ENCODE results near the gene CSNK2A3. TPM values are rescaled to one million over a fixed set of nuclear protein-coding genes. Genes with fewer than 3 reads are reported as not detected.

Gene CSNK2A3
- total RNA-seq, 1 donor from 2014 or later = 2.1 TPM

DNA sequence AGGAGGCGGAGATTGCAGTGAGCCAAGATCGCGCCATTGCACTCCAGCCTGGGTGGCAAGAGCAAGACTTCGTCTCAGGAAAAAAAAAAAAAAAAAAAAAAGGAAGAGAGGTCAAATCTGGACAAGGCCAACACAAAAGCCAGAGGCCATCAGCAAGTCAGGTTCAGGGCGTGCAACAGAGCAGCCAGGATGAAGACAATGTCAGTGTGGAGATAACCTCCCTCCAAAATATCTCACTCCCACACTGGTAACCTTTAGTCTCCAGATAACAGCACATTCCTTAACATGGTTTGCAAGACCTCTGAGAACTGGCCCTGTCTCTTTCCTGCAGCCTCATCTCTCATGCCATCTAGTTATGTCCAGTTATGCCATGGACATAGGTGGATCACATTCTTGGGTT lies 4.7 kb downstream of the CSNK2A3 start:
- DNase-seq (ENCODE audit: low spot score) (no peak), ATAC-seq (no peak)
- intact Hi-C loops (cut with DNase I) = no loop called here

DNA sequence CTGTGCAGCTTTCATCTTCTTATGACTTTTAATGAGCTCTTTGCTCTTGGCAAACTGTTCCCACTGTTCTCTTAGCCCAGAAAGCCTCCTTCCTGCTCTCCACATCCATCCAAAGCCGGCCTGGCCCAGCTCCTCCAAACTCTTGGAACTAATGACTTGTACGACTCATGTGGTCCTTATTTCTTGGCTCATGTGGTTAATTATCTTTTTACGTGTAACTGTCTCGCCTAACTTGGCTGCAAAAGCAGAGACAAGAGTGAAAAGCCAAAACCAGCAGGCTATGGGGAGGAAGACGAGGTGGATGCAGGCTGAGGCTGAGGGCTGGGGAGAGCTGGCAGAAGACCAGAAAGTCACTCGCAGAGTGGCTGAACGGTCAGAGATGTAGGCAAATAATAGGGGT lies 5.5 kb downstream of the CSNK2A3 start:
- intact Hi-C loops (cut with DNase I) = no loop called here
- DNase-seq (ENCODE audit: low spot score) = no peak
- ATAC-seq = no peak

DNA sequence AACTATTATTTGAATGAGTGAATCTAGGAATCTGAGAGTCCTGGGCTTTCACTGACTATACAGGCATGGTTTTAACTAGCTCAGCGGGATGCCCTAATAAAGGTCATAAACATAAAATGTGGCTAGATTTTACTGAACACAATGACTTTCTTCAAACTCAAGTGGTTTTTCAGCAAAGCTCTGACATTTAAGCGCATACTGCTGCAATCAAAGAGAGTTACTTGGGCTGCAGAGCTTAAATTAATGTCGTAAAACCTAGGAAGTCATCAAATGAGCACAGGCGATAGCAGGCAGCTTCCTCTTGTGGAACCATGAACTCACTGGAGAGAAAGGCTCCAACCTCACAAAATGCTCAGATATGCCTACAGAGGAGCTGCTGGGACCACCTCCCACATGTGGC lies 6.7 kb downstream of the CSNK2A3 start:
- DNase-seq (ENCODE audit: low spot score) = no peak
- intact Hi-C loops (cut with DNase I) = no loop called here

DNA sequence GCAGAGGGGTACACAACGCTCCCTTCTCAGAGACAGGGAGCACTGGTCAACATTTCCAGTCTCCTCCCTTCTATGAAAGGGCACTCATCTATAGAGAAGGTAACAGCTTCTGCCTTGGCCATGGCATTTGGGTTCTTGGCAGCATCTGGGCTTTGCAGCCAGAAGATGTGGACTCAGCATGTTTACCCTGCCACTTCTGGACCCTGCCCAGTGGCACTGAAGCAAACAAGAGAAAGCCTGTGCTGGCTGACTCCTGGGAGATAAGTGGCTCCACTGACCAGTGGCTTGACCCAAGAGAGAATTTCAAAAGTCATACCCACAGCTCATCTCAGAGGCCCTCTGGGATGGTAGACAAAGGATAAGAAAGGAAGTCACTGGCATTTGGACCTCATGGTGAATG lies 8.0 kb downstream of the CSNK2A3 start:
- no peak for DNase-seq (ENCODE audit: low spot score)
- intact Hi-C loops (cut with DNase I) = no loop called here
- ATAC-seq = no peak

More for the DNA sequence above, 6.7 kb downstream of the CSNK2A3 start:
- no peak for ATAC-seq

DNA sequence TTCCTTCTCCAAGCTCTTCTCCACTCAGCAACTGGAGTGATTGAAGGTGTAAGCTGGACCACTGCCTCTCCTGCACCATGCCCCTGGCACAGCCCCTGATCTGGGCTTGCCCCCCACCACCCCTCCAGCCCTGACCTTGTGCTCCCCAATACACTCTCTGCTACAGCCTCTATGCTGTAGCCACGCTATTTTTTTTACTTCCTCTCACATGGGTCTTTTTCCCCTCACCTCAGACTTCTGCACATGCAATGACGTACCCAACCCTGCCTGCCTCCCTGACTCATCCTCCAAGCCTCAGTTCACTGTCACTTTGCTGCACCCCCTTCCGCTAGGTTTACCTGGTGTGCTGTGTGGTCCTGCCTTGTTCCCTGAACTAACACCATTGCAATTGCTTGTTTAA lies 9.0 kb downstream of the CSNK2A3 start:
- no peak for DNase-seq (ENCODE audit: low spot score)

DNA sequence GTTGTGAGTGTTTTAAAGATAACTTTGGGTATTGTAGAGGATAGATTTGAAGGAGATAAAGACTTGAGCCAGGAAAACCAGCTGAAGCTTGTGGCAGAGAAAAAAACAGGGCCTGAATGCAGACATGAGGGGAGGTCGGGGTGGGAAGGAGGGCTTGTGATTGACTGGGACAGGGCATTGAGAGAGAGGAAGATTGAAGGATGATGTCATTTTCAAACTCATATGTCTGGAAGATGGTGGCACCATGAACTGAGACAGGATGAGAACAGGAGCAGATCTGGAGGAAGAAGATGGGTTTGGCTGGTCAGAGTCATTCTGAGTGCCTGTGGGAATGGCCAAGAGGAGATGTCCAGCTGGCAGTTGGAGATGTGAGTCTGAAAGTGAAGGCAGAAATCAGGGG lies 14.7 kb downstream of the CSNK2A3 start:
- intact Hi-C loops (cut with DNase I) = no loop called here
- DNase-seq (ENCODE audit: low spot score) (no peak), ATAC-seq (no peak)

More for the DNA sequence above, 9.0 kb downstream of the CSNK2A3 start:
- intact Hi-C loops (cut with DNase I) = loop anchor here (5.0 kb wide), 1 partner anchor 1652 kb away; no protein-coding TSS in a partner anchor
- ATAC-seq = no peak

DNA sequence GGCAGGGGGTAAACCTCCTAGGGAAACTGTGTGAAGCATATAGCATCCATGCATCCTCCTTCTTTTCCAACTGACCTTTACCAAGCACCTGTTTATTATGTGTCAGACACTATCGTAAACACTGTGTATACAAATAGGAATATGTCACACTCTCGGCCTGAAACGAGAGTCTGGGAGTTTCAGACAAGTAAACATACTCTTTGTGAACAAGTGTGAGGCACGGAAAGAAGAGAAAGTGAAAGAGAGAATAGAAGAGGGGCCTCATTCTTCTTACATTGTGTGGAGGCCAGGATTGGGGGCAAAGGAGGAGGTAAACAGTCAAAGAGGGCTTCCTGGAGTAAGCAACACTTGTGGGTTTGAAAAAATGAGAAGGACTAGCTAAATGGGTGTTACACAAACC lies 16.4 kb downstream of the CSNK2A3 start:
- no peak for DNase-seq (ENCODE audit: low spot score)
- intact Hi-C loops (cut with DNase I) = no loop called here
- no peak for ATAC-seq

DNA sequence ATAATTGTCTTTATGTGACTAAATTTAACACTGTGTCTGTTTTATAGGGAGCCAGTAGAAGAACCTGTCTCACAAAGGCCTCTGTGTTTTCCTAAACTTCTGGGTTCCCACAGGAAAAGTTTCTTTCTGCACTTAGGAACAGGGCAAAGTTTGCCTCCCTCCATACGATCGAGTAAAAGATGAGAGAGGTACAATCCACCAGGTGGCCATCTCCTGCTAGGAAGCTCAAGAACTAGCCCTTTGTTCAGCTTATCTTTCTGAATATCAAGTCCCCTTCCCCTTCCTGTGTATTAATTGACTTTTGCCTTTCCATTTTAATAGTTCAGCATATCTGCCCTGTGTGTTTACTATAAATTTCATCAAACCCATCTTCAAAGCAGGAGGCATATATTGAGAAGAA lies 18.0 kb downstream of the CSNK2A3 start:
- DNase-seq (ENCODE audit: low spot score) (no peak), ATAC-seq (no peak)
- intact Hi-C loops (cut with DNase I) = no loop called here

DNA sequence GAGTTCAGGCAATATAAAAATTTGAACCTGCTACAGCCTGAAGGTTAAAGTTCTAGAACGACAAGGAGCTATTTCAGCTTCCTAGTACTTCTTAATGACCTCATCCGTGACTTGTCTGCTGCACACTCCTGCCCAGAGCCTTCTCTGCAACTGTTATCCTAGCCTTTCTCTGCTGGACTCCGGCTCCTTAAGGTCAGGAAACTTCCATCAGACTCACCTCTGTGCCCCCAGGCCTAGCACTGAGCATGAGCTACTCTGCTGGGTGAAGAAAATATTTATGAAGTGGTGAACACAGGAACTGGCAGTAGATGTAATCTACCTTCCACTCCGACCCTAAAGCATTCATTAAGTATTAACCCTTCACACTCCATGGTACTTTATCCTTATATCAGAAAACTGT lies 18.4 kb downstream of the CSNK2A3 start:
- ATAC-seq (no peak), DNase-seq (ENCODE audit: low spot score) (no peak)
- intact Hi-C loops (cut with DNase I) = no loop called here

DNA sequence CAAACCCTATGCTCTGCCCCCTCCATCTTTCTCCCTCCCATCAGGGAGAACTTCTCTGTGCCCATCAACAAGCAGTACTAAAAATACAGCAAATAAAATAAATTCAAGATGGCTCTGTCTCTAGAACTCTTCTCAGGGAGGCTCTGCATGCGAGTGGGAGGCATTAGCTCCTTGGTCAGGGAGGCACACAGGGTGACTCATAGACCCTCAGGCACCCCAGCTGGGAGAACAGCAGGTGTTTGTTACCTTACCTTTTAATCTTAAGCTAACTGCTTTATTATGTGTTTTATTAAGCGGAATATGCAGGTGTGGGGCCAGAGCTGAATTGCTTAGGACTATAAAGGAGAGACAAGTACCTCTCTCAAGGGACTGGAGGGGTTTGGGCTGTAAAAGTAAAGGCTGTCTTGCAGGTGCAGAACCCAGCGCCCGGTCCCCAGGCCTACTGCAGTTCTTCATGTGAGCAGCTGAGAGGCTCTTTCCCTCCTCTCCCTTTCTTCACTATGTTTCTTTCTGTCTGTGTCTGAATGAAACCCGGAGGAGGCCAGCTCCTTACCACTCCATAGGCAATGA lies 20.8 kb downstream of the CSNK2A3 start:
- intact Hi-C loops (cut with DNase I) = no loop called here
- ATAC-seq (no peak), DNase-seq (ENCODE audit: low spot score) (no peak)

DNA sequence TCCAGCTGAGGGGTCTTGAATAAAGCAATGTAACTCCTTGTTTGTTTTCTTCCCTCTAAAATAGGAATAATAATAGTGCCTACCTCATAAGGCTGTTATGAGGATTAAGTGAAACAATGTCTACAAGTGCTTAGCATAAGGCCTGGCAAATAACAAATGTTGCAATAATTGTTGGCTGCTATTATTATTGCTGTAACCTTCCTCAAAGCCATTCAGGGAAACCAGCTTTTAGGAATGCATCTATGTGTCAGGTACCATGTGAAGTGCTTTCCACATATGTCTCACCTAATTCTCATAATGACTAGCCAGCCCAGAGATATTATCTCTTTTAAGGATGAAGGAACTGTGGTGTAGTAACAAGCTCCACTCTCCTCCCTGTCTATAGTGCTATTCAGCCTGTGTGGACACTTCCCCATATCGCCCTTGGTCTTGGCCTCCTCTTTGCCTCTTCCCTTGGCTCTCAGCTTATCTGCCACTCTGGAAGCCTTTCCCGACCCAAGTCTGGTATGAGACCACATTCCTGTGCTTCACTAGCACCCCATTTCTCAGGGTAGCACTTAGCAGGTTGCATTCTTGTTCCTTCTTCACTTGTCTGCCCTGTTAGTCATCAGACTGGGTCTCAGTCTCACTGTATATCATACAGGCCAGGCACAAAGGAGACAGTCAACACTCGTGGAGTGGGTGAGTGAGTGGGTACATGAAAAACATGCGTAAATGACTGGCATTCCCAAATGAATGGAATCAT lies 23.8 kb downstream of the CSNK2A3 start:
- intact Hi-C loops (cut with DNase I) = no loop called here
- no peak for DNase-seq (ENCODE audit: low spot score)
- ATAC-seq = peak; percentile 72

DNA sequence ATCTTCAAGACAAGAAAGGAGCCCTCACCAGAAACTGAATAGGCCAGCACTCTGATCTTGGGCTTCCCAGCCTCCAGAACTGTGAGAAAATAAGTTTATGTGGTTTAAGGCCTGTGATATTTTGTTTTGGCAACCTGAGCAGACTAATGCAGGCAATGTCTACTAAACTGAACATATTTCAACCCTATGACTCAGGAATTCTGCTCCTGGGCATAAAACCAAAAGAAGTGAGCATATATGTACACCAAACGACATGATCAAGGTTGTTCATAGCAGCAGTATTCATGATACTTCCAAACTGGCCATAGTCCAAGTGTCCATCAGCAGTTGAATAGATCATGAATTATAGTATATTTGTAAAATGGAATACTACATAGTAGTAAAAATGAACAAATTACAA lies 29.0 kb downstream of the CSNK2A3 start:
- ATAC-seq = no peak
- intact Hi-C loops (cut with DNase I) = no loop called here
- no peak for DNase-seq (ENCODE audit: low spot score)

DNA sequence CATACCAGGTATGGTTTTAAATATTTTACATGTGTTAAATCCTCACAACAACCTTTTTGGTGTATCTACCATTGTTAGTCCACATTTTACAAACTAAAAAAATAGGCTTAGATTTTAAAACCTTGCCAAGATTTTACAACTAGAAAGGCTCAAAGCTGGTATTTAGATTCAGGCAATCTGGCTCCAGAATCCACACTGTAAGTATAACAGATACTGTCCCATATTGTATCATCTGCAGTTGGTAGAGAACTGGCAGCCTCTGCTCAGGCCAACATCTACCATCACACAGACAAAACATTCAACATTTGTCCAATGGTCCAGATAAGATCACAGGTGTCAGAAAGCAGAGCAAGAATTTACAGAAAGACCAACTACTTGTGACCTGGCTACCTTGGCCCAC lies 30.9 kb downstream of the CSNK2A3 start:
- DNase-seq (ENCODE audit: low spot score) = no peak
- no peak for ATAC-seq
- intact Hi-C loops (cut with DNase I) = no loop called here

DNA sequence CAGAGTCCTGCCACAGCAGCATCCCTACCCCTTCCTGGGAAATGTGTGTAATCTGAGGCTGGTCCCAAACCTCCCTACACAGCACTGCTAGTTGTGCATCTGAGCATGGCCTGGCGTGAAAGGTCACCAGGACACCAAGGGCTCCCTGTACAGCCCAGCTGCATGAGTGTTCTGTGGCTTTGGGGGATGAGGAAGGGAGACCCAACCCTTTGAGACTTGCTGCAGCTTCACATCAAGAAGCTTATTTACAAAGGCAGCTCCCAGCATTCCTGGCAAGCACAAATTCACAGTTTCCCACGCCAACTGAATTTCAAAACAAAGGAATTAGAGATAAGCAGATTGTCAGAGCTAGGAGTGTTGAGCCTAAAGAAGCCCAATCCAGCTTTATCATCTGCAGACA lies 32.2 kb downstream of the CSNK2A3 start:
- ATAC-seq (no peak), DNase-seq (ENCODE audit: low spot score) (no peak)
- intact Hi-C loops (cut with DNase I) = no loop called here

DNA sequence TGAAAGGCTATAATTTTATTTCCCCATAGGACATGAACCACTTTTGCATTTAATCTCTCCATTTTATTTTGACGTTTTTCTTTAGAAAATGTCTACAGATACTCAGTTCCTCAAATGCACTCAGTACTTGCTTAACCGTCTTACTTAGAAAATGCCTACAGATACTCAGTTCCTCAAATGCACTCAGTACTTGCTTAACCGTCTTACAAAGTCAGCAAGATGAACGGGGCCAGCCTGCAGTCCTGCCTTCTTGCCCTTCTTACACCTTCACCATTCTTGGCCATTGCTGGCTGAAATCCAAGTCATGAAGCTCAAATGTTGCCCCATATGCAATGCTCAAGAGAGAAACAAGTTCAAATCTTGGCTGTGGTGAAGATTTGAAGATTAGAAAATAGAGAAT lies 34.1 kb downstream of the CSNK2A3 start:
- ATAC-seq (peak; percentile 58), DNase-seq (ENCODE audit: low spot score) (no peak)
- intact Hi-C loops (cut with DNase I) = no loop called here

DNA sequence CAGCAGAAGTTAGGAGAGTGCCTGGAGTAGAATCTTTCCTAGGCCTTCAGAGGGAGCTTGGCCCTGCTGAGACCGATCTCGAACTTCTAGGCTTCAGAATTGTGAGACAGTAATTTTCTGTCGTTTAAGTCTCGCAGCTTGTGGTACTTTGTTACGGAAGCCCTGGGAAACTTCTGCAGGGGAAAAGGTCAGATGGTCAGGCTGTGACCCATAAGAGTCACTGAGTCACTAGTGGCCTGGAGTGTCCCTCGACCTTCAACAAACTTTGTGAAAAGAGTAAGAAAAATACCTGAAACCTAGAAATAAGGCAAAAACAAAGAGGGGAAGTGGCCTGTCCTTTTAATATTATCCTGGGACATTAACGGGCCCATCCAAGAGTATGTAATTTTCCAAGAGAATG lies 34.6 kb downstream of the CSNK2A3 start:
- DNase-seq (ENCODE audit: low spot score) = no peak
- ATAC-seq = no peak
- intact Hi-C loops (cut with DNase I) = no loop called here

DNA sequence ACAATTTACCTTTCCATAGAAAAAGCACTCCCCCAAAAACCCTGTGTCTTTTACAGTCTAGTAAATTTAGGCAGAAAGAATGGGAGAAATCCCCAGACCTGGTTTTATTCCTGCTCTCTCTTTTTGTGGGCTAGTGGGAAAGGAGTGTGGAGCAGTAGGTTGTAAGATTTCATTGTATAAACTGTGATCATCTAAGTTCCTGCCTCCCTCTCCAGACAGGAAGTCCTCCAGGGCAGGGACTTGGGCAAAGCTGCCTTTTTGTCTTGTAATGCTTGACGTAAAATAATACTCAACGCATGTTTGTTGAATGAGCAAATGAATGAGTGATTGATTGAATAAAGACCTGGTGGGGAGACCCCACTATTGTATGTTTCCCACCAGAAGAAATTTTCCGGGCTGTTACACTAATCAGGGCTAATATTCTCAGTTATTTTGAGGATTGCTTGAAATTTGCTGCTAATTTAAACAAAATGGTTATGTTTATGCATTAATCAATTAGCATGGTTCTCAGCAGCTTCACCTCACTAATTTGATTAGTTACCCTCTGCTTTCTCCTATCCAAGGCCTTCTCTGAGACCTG lies 36.3 kb downstream of the CSNK2A3 start:
- ATAC-seq (no peak), DNase-seq (ENCODE audit: low spot score) (no peak)
- intact Hi-C loops (cut with DNase I) = no loop called here

DNA sequence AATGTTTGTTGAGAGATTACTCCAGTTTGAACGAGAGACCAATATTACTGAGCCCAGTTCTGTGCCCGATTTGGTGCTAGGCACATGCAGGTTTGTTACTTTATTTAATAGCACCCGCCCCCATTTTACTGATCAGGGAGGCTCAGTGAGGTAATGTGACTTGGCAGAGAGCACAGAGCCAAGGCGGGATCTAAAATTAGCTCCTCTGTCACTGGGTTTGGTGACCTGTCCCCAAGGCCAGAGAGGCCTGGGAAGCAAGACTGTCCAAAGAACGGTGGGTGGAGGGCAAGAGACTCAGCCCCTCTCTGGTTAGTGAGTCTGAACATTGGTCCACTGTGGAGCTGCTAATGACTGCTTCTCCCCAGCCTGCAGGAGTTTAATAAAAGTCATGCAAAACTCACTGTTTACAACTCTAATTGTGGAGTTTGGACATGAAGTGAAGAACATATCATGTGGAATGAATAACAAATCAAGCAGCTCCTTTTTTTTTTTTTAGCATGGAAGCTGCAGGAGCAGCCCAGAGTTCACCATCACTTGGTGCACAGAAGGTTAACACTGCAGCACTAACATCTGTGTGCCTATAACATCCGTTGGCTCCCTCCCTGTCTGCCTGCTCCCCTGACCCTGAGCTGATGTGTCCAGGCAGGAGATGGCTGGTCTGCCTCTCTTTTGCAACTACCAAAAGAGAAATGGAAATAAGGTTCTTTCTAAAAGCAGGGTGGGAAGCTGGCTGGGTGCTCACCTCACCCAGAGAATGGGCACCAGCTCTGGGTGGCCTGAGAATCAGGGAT lies 39.0 kb downstream of the CSNK2A3 start:
- ATAC-seq = no peak
- intact Hi-C loops (cut with DNase I) = no loop called here
- no peak for DNase-seq (ENCODE audit: low spot score)

DNA sequence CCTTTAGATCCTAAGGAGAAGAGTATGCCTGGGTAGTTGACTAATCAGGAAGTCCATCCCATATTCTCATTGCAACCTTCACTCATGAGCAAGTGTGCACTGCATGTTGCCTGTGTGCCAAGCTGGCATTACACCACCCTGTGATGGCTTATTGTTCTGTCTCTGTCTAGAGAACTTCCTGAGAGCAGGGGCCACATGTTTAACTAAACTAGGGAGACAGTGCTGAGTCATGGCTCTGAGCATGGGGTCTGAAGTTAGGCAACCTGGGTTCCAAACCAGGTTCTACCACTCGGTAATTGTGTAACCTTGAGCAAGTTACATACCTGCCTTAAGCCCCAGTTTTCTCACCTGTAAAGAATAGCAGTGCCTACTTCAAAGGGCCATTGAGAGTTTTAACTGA lies 39.6 kb downstream of the CSNK2A3 start:
- intact Hi-C loops (cut with DNase I) = no loop called here
- no peak for DNase-seq (ENCODE audit: low spot score)
- ATAC-seq = no peak

DNA sequence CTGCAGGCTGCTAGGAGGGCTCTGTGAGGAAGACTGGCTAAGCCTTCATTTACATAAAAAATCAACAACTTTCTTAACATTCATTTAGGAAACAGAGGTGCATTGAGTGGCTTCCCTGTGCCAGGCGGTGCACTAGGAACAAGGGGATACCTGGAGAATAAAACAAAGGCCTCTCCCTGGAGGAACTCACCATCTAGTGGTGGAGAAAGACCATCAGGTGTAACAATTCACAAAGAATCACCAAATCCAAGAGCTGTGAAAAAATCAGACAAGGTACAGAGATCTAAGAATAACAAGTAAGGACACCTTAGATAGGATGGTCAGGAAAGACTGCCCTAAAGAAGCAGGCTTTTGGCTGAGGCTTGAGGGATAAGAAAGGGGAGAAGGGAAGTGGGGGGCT lies 40.3 kb downstream of the CSNK2A3 start:
- intact Hi-C loops (cut with DNase I) = no loop called here
- DNase-seq (ENCODE audit: low spot score) = no peak
- ATAC-seq = no peak
